ENCODE measurements around the gene AIP.

GRCh38 chr11:67495234-67496005 is 12.6 kb downstream of the AIP start:
- TF ChIP-seq CTCF (IDR thresholded peaks at IDR 0.05) (no peak), POLR2A (IDR thresholded peaks at IDR 0.05) (no peak), EP300 (IDR thresholded peaks at IDR 0.05) (no peak)

Measured in suprapubic skin (tissue), 3 donors.